Parathyroid adenoma (tissue), 2 donors: ENCODE measurements around the gene USP46.

Experiments
- H2AFZ ChIP-seq: fragments of 300-600 bp; sonication (generic); one replicate; pipeline ENCODE4 v1.7.0; 2017; ENCODE audit warnings: antibody characterized with exemption, mild to moderate bottlenecking
- H3K27ac ChIP-seq: fragments of 300-600 bp; sonication (generic); one replicate; pipeline ENCODE4 v1.7.0; 2017
- H3K27me3 ChIP-seq: fragments of 300-600 bp; sonication (generic); one replicate; pipeline ENCODE4 v1.7.0; 2017; ENCODE audit warnings: low read length; ENCODE audit not compliant: control insufficient read depth, insufficient read depth
- H3K36me3 ChIP-seq: fragments of 300-600 bp; sonication (generic); one replicate; pipeline ENCODE4 v1.7.0; 2017; ENCODE audit warnings: low read length; ENCODE audit not compliant: control insufficient read depth, insufficient read depth
- H3K4me1 ChIP-seq: fragments of 300-600 bp; sonication (generic); one replicate; pipeline ENCODE4 v1.7.0; 2017; ENCODE audit warnings: control low read depth
- H3K4me2 ChIP-seq: fragments of 300-600 bp; sonication (generic); one replicate; pipeline ENCODE4 v1.7.0; 2017; ENCODE audit warnings: low read length
- H3K4me3 ChIP-seq: fragments of 300-600 bp; sonication (generic); one replicate; pipeline ENCODE4 v1.7.0; 2017; ENCODE audit warnings: low read depth, low read length
- H3K79me2 ChIP-seq: fragments of 300-600 bp; sonication (generic); one replicate; pipeline ENCODE4 v1.7.0; 2017; ENCODE audit warnings: control low read depth
- H3K9ac ChIP-seq: fragments of 300-600 bp; sonication (generic); one replicate; pipeline ENCODE4 v1.7.0; 2017; ENCODE audit warnings: mild to moderate bottlenecking
- H3K9me3 ChIP-seq: fragments of 300-600 bp; sonication (generic); one replicate; pipeline ENCODE4 v1.7.0; 2017; ENCODE audit warnings: low read length; ENCODE audit not compliant: control insufficient read depth
- TF ChIP-seq, protein P1 (sequence below): fragments of 300-600 bp; sonication (generic); IDR thresholded peaks from one replicate; pipeline ENCODE4 v1.7.0; 2017; ENCODE audit warnings: antibody characterized with exemption, mild to moderate bottlenecking
- donor health status: primary hyperparathyroidism.

The USP46 gene

DNA sequence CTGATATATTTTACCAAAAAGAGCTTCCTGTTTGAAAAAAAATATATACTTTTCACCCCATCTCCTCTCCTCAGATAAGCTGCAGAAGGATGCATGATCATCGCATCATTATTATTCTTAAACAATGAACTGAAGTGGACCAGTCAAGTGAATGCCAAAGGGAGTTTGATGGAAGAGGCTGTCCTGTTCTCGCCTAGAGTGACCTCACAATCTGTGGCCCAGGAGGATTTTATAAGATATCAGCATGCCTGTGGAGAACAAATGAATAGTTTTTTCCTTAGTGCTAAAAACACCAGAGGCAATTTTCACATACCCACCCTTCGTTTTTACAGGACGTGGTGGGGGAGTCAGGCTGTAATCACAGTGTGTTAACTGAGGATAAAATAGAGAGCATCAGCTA is 112.7 kb downstream of the USP46 start:
- Histone ChIP-seq H2AFZ (no peak overlapping the region), H3K4me1 (no peaks in the 10 kb centered on the region), H3K27me3 (no peaks in the 10 kb centered on the region), H3K9me3 (no peaks in the 10 kb centered on the region), H3K4me3 (no peak overlapping the region), H3K9ac (no peak overlapping the region), H3K36me3 (no peaks in the 10 kb centered on the region), H3K79me2 (no peaks in the 10 kb centered on the region), H3K4me2 (no peak overlapping the region), H3K27ac (no peak overlapping the region)
- TF ChIP-seq, protein P1, sequence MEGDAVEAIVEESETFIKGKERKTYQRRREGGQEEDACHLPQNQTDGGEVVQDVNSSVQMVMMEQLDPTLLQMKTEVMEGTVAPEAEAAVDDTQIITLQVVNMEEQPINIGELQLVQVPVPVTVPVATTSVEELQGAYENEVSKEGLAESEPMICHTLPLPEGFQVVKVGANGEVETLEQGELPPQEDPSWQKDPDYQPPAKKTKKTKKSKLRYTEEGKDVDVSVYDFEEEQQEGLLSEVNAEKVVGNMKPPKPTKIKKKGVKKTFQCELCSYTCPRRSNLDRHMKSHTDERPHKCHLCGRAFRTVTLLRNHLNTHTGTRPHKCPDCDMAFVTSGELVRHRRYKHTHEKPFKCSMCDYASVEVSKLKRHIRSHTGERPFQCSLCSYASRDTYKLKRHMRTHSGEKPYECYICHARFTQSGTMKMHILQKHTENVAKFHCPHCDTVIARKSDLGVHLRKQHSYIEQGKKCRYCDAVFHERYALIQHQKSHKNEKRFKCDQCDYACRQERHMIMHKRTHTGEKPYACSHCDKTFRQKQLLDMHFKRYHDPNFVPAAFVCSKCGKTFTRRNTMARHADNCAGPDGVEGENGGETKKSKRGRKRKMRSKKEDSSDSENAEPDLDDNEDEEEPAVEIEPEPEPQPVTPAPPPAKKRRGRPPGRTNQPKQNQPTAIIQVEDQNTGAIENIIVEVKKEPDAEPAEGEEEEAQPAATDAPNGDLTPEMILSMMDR, result no peak

DNA sequence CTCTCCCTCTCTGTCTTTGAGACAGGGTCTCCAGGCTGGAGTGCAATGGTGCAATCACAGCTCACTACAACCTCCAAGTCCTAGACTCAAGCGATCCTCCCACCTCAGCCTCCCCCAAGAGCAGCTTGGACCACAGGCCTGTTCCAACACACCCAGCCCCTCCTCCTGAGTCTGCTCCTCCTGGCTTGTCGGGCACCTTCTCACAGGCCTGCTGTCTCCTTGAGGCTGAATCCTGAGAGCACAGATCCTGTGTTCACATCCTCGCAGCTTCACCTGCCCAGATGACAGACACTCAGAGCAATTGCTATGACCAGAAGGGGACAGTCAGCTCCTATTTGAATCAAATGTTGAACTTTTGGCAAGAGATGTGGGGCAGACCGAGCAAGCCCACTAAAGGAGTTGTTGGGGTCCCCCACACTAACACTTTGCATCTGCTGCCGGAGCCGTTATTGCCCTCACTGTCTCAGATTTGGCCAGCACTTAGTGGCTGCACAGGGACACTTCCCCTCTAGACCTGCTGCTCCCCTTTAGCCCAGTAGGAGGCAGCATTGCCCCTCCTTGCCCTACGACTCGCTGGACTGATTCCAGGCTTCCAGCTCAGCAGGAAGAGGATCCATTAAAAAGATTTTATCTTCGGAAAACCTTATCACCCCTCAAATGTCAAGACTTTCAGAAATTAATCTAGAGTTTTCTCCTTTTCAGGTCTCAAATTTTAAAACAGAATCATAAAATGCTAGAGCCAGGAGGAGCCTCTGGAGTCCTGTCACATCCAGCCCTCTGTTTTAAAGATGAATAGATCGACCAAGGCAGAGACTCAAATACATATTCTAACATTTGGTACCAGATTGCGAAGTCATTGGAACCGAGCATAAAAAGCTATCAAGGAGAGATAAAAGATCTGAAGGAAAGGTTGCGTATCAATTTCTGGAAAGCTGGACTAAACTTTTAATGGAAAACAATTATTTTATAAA is 113.7 kb downstream of the USP46 start:
- Histone ChIP-seq H3K4me3 (no peak overlapping the region), H3K27me3 (no peaks in the 10 kb centered on the region), H3K4me1 (no peaks in the 10 kb centered on the region), H2AFZ (no peak overlapping the region), H3K27ac (no peak overlapping the region), H3K9me3 (no peaks in the 10 kb centered on the region), H3K9ac (no peak overlapping the region), H3K36me3 (no peaks in the 10 kb centered on the region), H3K4me2 (peak overlapping the region; percentile 15), H3K79me2 (no peaks in the 10 kb centered on the region)
- TF ChIP-seq, protein P1, result peak; percentile 79
